ENCODE results near the gene GPHN. TPM values are rescaled to one million over a fixed set of nuclear protein-coding genes. Genes with fewer than 3 reads are reported as not detected.
"Not testable (repeated sequence)": the region's sequence is repeated elsewhere in the genome, so short reads cannot be mapped to it uniquely, and the experiment has no call there.

GPHN gene
- total and polyA plus RNA-seq, 2 experiments from 2014 or later = 15.1 to 20.1 TPM

DNA sequence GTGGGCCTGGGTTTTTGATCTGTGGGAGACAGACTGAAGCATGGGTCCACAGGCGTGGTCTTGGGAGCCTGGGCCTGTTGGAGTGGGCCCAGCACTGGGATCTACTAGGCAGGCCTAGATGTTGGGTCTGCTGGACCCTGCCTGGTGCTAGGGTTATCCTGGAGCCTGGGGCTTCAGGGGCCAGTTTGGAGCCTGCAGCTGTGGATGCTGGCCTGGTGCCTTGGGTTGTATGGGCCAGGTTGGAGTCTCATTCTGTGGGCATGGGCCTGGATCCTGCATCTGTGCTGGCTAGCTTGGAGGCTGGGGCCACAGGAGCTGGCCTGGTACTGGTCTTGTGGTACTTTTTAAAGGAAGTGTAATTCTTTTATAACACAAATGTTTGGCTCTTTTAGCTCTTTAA is 68.0 kb downstream of the GPHN start:
- Histone ChIP-seq H3K4me1 (ENCODE audit: low read depth) (no peaks in the 10 kb centered on the region), H3K9me3 (ENCODE audit: low read depth) (no peaks in the 10 kb centered on the region), H3K4me3 (no peak overlapping the region), H3K27me3 (no peaks in the 10 kb centered on the region), H3K36me3 (no peaks in the 10 kb centered on the region), H3K27ac (no peak overlapping the region)
- no peak for DNase-seq (ENCODE audit: low read depth in 1 of 2, low spot score in 1 of 2)
- TF ChIP-seq, protein P1, sequence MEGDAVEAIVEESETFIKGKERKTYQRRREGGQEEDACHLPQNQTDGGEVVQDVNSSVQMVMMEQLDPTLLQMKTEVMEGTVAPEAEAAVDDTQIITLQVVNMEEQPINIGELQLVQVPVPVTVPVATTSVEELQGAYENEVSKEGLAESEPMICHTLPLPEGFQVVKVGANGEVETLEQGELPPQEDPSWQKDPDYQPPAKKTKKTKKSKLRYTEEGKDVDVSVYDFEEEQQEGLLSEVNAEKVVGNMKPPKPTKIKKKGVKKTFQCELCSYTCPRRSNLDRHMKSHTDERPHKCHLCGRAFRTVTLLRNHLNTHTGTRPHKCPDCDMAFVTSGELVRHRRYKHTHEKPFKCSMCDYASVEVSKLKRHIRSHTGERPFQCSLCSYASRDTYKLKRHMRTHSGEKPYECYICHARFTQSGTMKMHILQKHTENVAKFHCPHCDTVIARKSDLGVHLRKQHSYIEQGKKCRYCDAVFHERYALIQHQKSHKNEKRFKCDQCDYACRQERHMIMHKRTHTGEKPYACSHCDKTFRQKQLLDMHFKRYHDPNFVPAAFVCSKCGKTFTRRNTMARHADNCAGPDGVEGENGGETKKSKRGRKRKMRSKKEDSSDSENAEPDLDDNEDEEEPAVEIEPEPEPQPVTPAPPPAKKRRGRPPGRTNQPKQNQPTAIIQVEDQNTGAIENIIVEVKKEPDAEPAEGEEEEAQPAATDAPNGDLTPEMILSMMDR (IDR thresholded peaks at IDR 0.05; ENCODE audit: low read depth, low read length) = no peak

DNA sequence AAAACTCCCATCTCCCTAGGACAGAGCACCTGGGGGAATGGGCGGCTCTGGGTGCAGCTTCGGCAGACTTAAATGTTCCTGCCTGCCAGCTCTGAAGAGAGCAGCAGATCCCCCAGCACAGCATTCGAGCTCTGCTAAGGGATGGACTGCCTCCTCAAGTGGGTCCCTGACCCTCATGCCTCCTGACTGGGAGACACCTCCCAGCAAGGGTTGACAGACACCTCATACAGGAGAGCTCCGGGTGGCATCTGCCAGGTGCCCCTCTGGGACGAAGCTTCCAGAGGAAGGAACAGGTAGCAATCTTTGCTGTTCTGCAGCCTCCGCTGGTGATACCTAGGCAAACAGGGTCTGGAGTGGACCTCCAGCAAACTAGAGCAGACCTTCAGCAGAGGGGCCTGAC is 79.8 kb downstream of the GPHN start:
- not testable (repeated sequence) for DNase-seq (ENCODE audit: low read depth in 1 of 2, low spot score in 1 of 2)

DNA sequence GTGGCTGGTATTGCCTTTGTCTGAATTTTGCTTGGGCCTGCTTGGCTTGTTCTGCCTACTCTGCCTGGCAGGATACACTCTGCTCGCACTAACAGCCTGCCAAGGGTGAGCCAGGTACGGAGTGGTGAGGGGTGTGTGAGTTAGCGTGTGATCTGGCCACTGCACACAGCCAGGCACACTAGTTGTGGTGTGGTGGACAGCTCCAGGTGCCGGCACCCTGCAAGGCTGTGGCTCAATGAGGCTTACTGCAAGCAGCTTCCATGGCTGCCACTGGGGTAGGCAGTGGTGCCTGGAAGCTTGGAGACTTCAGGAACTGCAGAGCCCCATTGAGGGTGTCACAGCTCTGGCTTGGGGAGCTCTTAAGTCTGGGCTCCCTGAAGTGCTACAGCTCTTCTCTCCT is 87.4 kb downstream of the GPHN start:
- TF ChIP-seq, protein P1 (IDR thresholded peaks at IDR 0.05; ENCODE audit: low read depth, low read length) = no peak
- no peaks in the 10 kb centered on the region for H3K9me3 ChIP-seq (ENCODE audit: low read depth)

More for the DNA sequence above, 79.8 kb downstream of the GPHN start:
- H3K4me1 ChIP-seq (ENCODE audit: low read depth); H3K36me3 ChIP-seq; H3K27me3 ChIP-seq; H3K4me3 ChIP-seq; H3K9me3 ChIP-seq (ENCODE audit: low read depth); H3K27ac ChIP-seq: not testable (repeated sequence)

DNA sequence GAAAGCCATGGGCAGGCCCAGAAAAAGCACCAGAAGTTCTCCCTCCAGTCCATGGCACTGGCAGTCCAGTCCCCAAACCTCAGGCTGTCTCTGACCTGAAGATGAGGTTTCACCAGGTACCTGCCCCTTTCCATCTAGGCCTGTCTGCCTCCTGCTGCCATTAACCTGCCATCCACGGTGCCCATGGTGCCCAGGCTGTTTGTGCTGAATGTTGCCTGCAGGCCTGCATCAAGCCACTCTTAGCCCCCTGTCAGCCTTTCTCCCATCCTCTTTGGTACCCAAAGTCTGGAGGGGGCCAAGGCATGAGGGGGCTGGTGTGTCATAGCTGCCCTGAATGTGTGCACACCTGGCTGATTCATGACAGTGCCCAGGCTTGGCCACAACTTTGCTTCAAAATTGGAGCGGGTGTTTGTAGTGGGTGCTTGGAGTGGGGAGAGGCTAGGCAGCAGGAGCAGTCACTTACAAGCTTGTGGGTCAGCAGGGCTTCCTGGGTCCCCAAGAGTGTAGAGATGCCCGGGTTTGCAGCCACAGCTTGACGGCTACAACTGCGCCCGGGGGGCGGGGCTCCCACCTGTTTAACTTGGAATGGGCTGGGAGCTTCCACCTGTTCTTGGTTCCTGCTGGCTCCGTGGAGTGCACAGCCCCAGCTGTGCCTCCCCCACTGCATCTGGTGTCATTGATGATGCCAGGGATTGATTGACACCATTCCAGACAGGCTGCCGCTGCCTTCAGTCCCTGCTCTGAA is 88.5 kb downstream of the GPHN start:
- no peaks in the 10 kb centered on the region for H3K9me3 ChIP-seq (ENCODE audit: low read depth)
- H3K4me1 ChIP-seq (ENCODE audit: low read depth) = no peaks in the 10 kb centered on the region
- H3K27me3 ChIP-seq = no peaks in the 10 kb centered on the region
- DNase-seq (ENCODE audit: low read depth in 1 of 2, low spot score in 1 of 2) = no peak
- H3K27ac ChIP-seq = no peak overlapping the region
- no peaks in the 10 kb centered on the region for H3K36me3 ChIP-seq
- TF ChIP-seq, protein P1 (IDR thresholded peaks at IDR 0.05; ENCODE audit: low read depth, low read length) = no peak
- H3K4me3 ChIP-seq = no peak overlapping the region

More for the DNA sequence above, 87.4 kb downstream of the GPHN start:
- no peaks in the 10 kb centered on the region for H3K4me1 ChIP-seq (ENCODE audit: low read depth)
- no peak overlapping the region for H3K27ac ChIP-seq
- DNase-seq (ENCODE audit: low read depth in 1 of 2, low spot score in 1 of 2) = no peak
- H3K4me3 ChIP-seq = no peak overlapping the region
- no peaks in the 10 kb centered on the region for H3K36me3 ChIP-seq
- no peaks in the 10 kb centered on the region for H3K27me3 ChIP-seq

DNA sequence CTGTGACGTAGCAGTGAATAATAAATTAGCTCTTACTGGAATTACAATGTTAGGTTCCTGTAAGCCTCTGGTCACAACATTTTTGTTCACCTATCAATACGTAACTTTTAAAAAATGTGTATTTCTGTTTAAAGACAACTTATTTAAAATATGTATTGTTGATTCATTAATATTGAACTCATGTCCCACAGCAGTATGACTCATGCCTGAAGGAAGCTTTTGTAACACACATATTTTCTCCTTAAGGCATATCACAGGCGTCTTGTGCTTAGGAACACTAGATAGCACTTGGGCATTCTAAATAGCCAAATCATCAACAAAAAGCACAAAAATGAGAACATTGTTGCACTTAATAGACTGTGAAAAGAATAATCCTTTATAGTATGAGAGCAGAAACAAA is 92.5 kb downstream of the GPHN start:
- DNase-seq (ENCODE audit: low read depth in 1 of 2, low spot score in 1 of 2) = peak in 1 of 2 donors; percentile 57
- TF ChIP-seq, protein P1 (IDR thresholded peaks at IDR 0.05; ENCODE audit: low read depth, low read length) = no peak
- no peaks in the 10 kb centered on the region for H3K9me3 ChIP-seq (ENCODE audit: low read depth)
- no peak overlapping the region for H3K27ac ChIP-seq
- no peak overlapping the region for H3K4me3 ChIP-seq
- H3K4me1 ChIP-seq (ENCODE audit: low read depth) = no peaks in the 10 kb centered on the region
- H3K27me3 ChIP-seq = no peaks in the 10 kb centered on the region
- no peaks in the 10 kb centered on the region for H3K36me3 ChIP-seq

DNA sequence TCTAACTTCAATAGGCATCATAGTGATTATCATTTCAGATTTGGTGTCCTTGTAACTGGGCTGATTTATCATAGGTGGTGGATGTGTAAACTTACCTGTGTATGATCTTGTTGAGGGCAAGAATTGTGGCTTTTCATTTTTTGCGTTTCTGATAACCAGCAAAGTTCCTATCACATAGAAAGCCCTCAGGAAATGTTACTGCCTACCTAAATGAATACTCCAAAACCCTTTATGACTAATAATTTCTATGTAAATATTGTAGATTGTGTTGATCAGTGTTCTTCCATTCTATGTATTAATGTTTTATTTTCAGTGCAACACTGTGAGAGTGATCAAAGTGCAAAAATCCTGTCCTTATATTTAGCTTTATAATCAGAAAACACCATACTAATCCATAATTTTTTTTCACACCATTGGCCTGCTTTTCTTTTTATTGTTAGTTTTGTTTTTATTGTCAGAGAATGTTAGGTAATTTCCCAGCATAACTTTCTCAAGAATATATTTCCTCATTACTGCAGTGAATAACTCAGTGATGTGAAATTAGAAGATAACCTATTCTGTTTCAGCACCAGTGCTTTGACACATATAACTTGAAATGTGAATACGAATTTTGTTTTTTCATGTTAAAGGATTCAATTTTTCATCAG is 94.1 kb downstream of the GPHN start:
- Histone ChIP-seq H3K27me3 (no peaks in the 10 kb centered on the region), H3K36me3 (no peaks in the 10 kb centered on the region), H3K9me3 (ENCODE audit: low read depth) (no peaks in the 10 kb centered on the region), H3K27ac (no peak overlapping the region), H3K4me1 (ENCODE audit: low read depth) (no peaks in the 10 kb centered on the region), H3K4me3 (no peak overlapping the region)
- DNase-seq (ENCODE audit: low read depth in 1 of 2, low spot score in 1 of 2) = no peak
- TF ChIP-seq, protein P1 (IDR thresholded peaks at IDR 0.05; ENCODE audit: low read depth, low read length) = no peak

Measured in cardiac muscle cell (in vitro differentiated cells and primary cell).